ENCODE measurements around the gene SHMT1. TPM values are rescaled to one million over a fixed set of nuclear protein-coding genes. Genes with fewer than 3 reads are reported as not detected.
A peak's percentile ranks its signal among the peaks of the same experiment; 100 is the strongest.

SHMT1 gene
- total RNA-seq, 6 experiments from 2014 or later: 7.9 to 18.5 (median 16.2) TPM

DNA sequence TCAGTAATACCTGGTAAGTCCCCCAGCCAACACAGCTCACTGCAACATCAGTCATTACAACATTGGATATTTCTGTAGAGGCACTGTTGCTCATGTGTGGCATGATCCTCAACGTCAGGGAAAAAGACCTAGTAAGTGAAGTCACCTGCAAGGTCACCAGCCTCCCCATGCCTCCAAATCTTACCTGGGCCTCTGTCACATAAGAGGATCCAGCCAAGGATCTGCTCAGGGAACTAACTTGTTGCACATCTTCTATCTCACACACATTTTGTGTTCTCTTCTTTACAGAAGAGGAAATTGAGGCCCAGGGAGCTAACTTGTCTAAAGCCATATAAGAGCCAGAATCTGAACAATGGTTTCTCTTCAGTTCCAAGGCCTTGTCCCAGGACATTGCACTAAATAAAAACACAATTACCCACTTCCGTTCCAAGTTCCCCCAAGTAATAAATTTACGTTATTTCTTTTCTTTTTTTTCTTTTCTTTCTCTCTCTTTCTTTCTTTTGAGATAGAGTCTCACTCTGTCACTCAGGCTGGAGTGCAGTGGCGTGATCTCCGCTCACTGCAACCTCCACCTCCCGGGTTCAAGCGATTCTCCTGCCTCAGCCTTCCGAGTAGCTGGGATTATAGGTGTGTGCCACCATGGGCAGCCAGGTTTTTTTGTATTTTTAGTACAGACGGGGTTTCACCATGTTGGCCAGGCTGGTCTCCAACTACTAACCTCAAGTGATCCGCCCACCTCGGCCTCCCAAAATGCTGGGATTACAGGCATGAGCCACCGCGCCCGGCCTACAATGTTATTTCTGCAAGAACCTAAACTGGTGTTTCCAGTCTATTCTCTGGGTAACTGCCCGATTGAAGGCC lies 1.3 kb downstream of the SHMT1 start:
- TF ChIP-seq CTCF (IDR thresholded peaks at IDR 0.05): no peak
- no peaks in the 10 kb centered on the region for H3K36me3 Mint-ChIP-seq (ENCODE audit: low read depth)
- no peak for DNase-seq
- no peaks in the 10 kb centered on the region for H3K27me3 Mint-ChIP-seq (ENCODE audit: insufficient read depth)
- H3K4me1 Mint-ChIP-seq (ENCODE audit: low read depth): peaks cover 19% of the 10 kb centered on the region
- no peaks in the 10 kb centered on the region for H3K9me3 Mint-ChIP-seq
- peak overlapping the region; percentile 88 for H3K4me3 Mint-ChIP-seq
- H3K27ac Mint-ChIP-seq: 0 out of 2 replicates have a peak overlapping the region, but pooled peaks have one; percentile 26

DNA sequence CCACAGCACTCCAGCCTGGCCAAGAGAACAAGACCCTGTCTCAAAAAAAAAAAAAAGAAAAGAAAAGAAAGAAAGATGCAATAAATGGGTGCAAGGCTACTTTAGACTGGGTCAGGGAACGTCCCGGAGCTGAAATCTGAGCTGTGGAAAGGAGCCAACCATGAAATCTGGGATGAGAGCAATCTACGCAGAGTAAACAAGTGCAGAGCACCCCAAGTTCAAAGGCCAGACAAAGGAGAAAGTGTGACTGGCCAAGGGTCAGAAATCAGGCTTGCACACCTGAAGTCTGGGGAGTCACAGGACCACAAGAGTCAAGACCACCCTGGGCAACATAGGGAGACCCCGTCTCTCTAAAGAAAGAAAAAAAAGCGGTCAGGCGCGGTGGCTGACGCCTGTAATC lies 2.8 kb downstream of the SHMT1 start:
- Mint-ChIP-seq H3K27ac (no peak overlapping the region), H3K4me3 (no peak overlapping the region), H3K4me1 (ENCODE audit: low read depth) (peaks cover 25% of the 10 kb centered on the region), H3K36me3 (ENCODE audit: low read depth) (no peaks in the 10 kb centered on the region), H3K27me3 (ENCODE audit: insufficient read depth) (no peaks in the 10 kb centered on the region), H3K9me3 (no peaks in the 10 kb centered on the region)
- no peak for DNase-seq
- TF ChIP-seq CTCF (IDR thresholded peaks at IDR 0.05): no peak

- no peak for TF ChIP-seq CTCF (IDR thresholded peaks at IDR 0.05)
- Mint-ChIP-seq H3K9me3 (no peaks in the 10 kb centered on the region), H3K27ac (peak overlapping the region; percentile 45), H3K4me1 (ENCODE audit: low read depth) (peaks cover 11% of the 10 kb centered on the region), H3K27me3 (ENCODE audit: insufficient read depth) (no peaks in the 10 kb centered on the region), H3K4me3 (no peak overlapping the region), H3K36me3 (ENCODE audit: low read depth) (peaks cover 4% of the 10 kb centered on the region; the same call in 1 of the 2 replicates)
- DNase-seq: no peak
Observed at GRCh38 chr17:18356624-18357023, 6.7 kb downstream of the SHMT1 start.

GRCh38 chr17:18353541-18353940 lies 9.8 kb downstream of the SHMT1 start:
- Mint-ChIP-seq H3K4me3 (no peak overlapping the region), H3K36me3 (ENCODE audit: low read depth) (peaks cover 4% of the 10 kb centered on the region; the same call in 1 of the 2 replicates), H3K27me3 (ENCODE audit: insufficient read depth) (no peaks in the 10 kb centered on the region), H3K9me3 (no peaks in the 10 kb centered on the region), H3K27ac (no peak overlapping the region), H3K4me1 (ENCODE audit: low read depth) (peaks cover 11% of the 10 kb centered on the region)
- DNase-seq: no peak
- TF ChIP-seq CTCF (IDR thresholded peaks at IDR 0.05): no peak

GRCh38 chr17:18344021-18344420 lies 19.3 kb downstream of the SHMT1 start:
- DNase-seq: no peak
- Mint-ChIP-seq H3K36me3 (ENCODE audit: low read depth) (peaks cover 14% of the 10 kb centered on the region), H3K4me3 (no peak overlapping the region), H3K4me1 (ENCODE audit: low read depth) (no peaks in the 10 kb centered on the region), H3K27me3 (ENCODE audit: insufficient read depth) (no peaks in the 10 kb centered on the region; the same call in 1 of the 2 replicates), H3K9me3 (no peaks in the 10 kb centered on the region), H3K27ac (no peak overlapping the region)
- no peak for TF ChIP-seq CTCF (IDR thresholded peaks at IDR 0.05)
